ENCODE data around the gene SLC34A1.

SLC34A1 gene

DNA sequence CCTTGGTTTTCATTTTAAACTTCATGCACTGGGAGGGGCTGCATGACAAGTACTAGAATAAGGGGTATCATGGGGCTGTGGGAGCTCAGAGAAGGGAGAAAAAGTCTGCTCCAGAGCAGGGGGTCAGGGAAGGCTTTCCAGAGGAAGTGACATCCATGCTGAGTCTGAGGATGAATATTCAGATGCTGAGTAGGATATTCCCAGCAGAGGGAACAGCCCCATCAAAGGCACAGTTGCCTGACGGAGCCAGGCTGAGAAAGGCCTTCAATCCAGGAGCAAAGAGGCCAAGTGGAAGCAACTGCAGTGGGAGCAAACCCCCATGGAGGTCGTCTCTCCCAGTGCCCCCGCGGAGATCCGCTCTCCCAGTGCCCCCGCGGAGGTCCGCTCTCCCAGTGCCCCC lies 11.8 kb downstream of the SLC34A1 start:
- Histone ChIP-seq H2AFZ (ENCODE audit: low read length) (no peak overlapping the region), H3K27ac (replicated peaks; ENCODE audit: low read length) (no peak overlapping the region), H3K4ac (ENCODE audit: low read length) (no peak overlapping the region), H2BK120ac (ENCODE audit: low read depth, low read length) (no peak overlapping the region), H3K9ac (ENCODE audit: low read depth, low read length, poor library complexity) (no peak overlapping the region), H3K23ac (ENCODE audit: low read depth, low read length, poor library complexity) (no peak overlapping the region), H3K27me3 (ENCODE audit: control insufficient read depth in 3 of 3, insufficient read depth in 3 of 3, low read depth in 1 of 3, low read length in 3 of 3) (peaks cover 0 to 38% (median 0%) of the 10 kb centered on the region in 3 experiments), H4K8ac (ENCODE audit: low read depth, low read length) (no peak overlapping the region), H3K18ac (ENCODE audit: low read length) (no peak overlapping the region), H3K4me2 (ENCODE audit: insufficient read depth, low read length, poor library complexity, severe bottlenecking) (no peak overlapping the region), H2AK5ac (ENCODE audit: low read depth, low read length) (no peak overlapping the region), H3K4me3 (ENCODE audit: low read length in 2 of 2) (no peak overlapping the region), H2BK12ac (ENCODE audit: low read length) (no peak overlapping the region), H3K4me1 (ENCODE audit: control insufficient read depth in 2 of 2, insufficient read depth in 1 of 2, low read depth in 1 of 2, low read length in 2 of 2) (no peaks in the 10 kb centered on the region), H3K79me1 (ENCODE audit: low read depth, low read length) (peaks cover 4% of the 10 kb centered on the region), H4K91ac (ENCODE audit: low read depth, low read length, poor library complexity) (no peak overlapping the region), H2BK15ac (ENCODE audit: low read length) (no peak overlapping the region), H3K14ac (ENCODE audit: low read length) (no peak overlapping the region), H3K9me3 (replicated peaks in 1 of 2; ENCODE audit: control insufficient read depth in 2 of 2, insufficient read depth in 1 of 2, low read depth in 1 of 2, low read length in 2 of 2) (no peaks in the 10 kb centered on the region), H3K36me3 (replicated peaks in 1 of 2; ENCODE audit: control insufficient read depth in 2 of 2, insufficient read depth in 2 of 2, low read length in 2 of 2) (no peaks in the 10 kb centered on the region), H2BK5ac (ENCODE audit: low read length) (no peak overlapping the region)
- DNase-seq (ENCODE audit: low spot score): no peak
- no CpG with 5 or more reads among the region's 8 CpGs for WGBS, 2 donors (ENCODE audit: extremely low coverage in 2 of 2, insufficient read length in 2 of 2, insufficient replicate concordance in 1 of 2)

GRCh38 chr5:177396807-177397206 lies 12.6 kb downstream of the SLC34A1 start:
- Histone ChIP-seq H3K27ac (replicated peaks; ENCODE audit: low read length) (no peak overlapping the region), H3K4me2 (ENCODE audit: insufficient read depth, low read length, poor library complexity, severe bottlenecking) (no peak overlapping the region), H4K8ac (ENCODE audit: low read depth, low read length) (no peak overlapping the region), H4K91ac (ENCODE audit: low read depth, low read length, poor library complexity) (no peak overlapping the region), H2BK12ac (ENCODE audit: low read length) (no peak overlapping the region), H3K14ac (ENCODE audit: low read length) (no peak overlapping the region), H2AK5ac (ENCODE audit: low read depth, low read length) (peak overlapping the region; percentile 72), H2BK5ac (ENCODE audit: low read length) (no peak overlapping the region), H3K4me1 (ENCODE audit: control insufficient read depth in 2 of 2, insufficient read depth in 1 of 2, low read depth in 1 of 2, low read length in 2 of 2) (no peaks in the 10 kb centered on the region), H3K79me1 (ENCODE audit: low read depth, low read length) (peaks cover 4% of the 10 kb centered on the region), H2AFZ (ENCODE audit: low read length) (no peak overlapping the region), H3K23ac (ENCODE audit: low read depth, low read length, poor library complexity) (peak overlapping the region; percentile 90), H3K36me3 (replicated peaks in 1 of 2; ENCODE audit: control insufficient read depth in 2 of 2, insufficient read depth in 2 of 2, low read length in 2 of 2) (no peaks in the 10 kb centered on the region), H3K9ac (ENCODE audit: low read depth, low read length, poor library complexity) (peak overlapping the region; percentile 74), H3K9me3 (replicated peaks in 1 of 2; ENCODE audit: control insufficient read depth in 2 of 2, insufficient read depth in 1 of 2, low read depth in 1 of 2, low read length in 2 of 2) (no peaks in the 10 kb centered on the region), H3K18ac (ENCODE audit: low read length) (peak overlapping the region; percentile 35), H3K4me3 (ENCODE audit: low read length in 2 of 2) (no peak overlapping the region), H2BK120ac (ENCODE audit: low read depth, low read length) (no peak overlapping the region), H3K27me3 (ENCODE audit: control insufficient read depth in 3 of 3, insufficient read depth in 3 of 3, low read depth in 1 of 3, low read length in 3 of 3) (peaks cover 0 to 45% (median 3%) of the 10 kb centered on the region in 3 experiments), H3K4ac (ENCODE audit: low read length) (no peak overlapping the region), H2BK15ac (ENCODE audit: low read length) (peak overlapping the region; percentile 70)
- WGBS, 2 donors (ENCODE audit: extremely low coverage in 2 of 2, insufficient read length in 2 of 2, insufficient replicate concordance in 1 of 2): no CpG with 5 or more reads among the region's 10 CpGs
- DNase-seq (ENCODE audit: low spot score): no peak

DNA sequence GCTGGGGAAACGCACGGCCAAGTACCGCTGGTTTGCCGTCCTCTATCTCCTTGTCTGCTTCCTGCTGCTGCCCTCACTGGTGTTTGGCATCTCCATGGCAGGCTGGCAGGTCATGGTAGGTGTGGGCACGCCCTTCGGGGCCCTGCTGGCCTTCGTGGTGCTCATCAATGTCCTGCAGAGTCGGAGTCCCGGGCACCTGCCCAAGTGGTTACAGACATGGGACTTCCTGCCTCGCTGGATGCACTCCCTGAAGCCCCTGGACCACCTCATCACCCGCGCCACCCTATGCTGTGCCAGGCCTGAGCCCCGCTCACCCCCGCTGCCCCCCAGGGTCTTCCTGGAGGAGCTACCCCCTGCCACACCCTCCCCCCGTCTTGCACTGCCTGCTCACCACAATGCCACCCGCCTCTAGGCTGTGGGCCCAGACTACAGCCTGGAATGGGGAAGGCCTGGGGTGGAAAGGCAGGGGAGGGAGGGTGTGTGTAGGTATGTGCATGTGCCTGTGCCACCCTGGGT lies 13.7 kb downstream of the SLC34A1 start:
- peak overlapping the region; percentile 80 for H2BK15ac ChIP-seq (ENCODE audit: low read length)
- H3K14ac ChIP-seq (ENCODE audit: low read length): peak overlapping the region; percentile 92
- no peak for DNase-seq (ENCODE audit: low spot score)
- H3K4ac ChIP-seq (ENCODE audit: low read length): peak overlapping the region; percentile 39
- H3K18ac ChIP-seq (ENCODE audit: low read length): peak overlapping the region; percentile 19
- H4K91ac ChIP-seq (ENCODE audit: low read depth, low read length, poor library complexity): peak overlapping the region; percentile 62
- no peak overlapping the region for H2BK5ac ChIP-seq (ENCODE audit: low read length)
- no peak overlapping the region for H3K4me3 ChIP-seq (ENCODE audit: low read length in 2 of 2)
- H3K23ac ChIP-seq (ENCODE audit: low read depth, low read length, poor library complexity): peak overlapping the region; percentile 69
- H3K27ac ChIP-seq (replicated peaks; ENCODE audit: low read length): no peak overlapping the region
- H2BK12ac ChIP-seq (ENCODE audit: low read length): no peak overlapping the region
- no peak overlapping the region for H2AFZ ChIP-seq (ENCODE audit: low read length)
- H3K9me3 ChIP-seq (replicated peaks in 1 of 2; ENCODE audit: control insufficient read depth in 2 of 2, insufficient read depth in 1 of 2, low read depth in 1 of 2, low read length in 2 of 2): no peaks in the 10 kb centered on the region
- H3K4me1 ChIP-seq (ENCODE audit: control insufficient read depth in 2 of 2, insufficient read depth in 1 of 2, low read depth in 1 of 2, low read length in 2 of 2): peaks cover 6 to 10% of the 10 kb centered on the region in 2 donors
- no peaks in the 10 kb centered on the region for H3K36me3 ChIP-seq (replicated peaks in 1 of 2; ENCODE audit: control insufficient read depth in 2 of 2, insufficient read depth in 2 of 2, low read length in 2 of 2)
- peak overlapping the region; percentile 80 for H2AK5ac ChIP-seq (ENCODE audit: low read depth, low read length)
- peak overlapping the region; percentile 25 for H4K8ac ChIP-seq (ENCODE audit: low read depth, low read length)
- no peak overlapping the region for H2BK120ac ChIP-seq (ENCODE audit: low read depth, low read length)
- peaks cover 4% of the 10 kb centered on the region for H3K79me1 ChIP-seq (ENCODE audit: low read depth, low read length)
- no peak overlapping the region for H3K4me2 ChIP-seq (ENCODE audit: insufficient read depth, low read length, poor library complexity, severe bottlenecking)
- no CpG with 5 or more reads among the region's 16 CpGs for WGBS, 2 donors (ENCODE audit: extremely low coverage in 2 of 2, insufficient read length in 2 of 2, insufficient replicate concordance in 1 of 2)
- H3K9ac ChIP-seq (ENCODE audit: low read depth, low read length, poor library complexity): no peak overlapping the region
- H3K27me3 ChIP-seq (ENCODE audit: control insufficient read depth in 3 of 3, insufficient read depth in 3 of 3, low read depth in 1 of 3, low read length in 3 of 3): peaks cover 2 to 54% (median 13%) of the 10 kb centered on the region in 3 experiments

DNA sequence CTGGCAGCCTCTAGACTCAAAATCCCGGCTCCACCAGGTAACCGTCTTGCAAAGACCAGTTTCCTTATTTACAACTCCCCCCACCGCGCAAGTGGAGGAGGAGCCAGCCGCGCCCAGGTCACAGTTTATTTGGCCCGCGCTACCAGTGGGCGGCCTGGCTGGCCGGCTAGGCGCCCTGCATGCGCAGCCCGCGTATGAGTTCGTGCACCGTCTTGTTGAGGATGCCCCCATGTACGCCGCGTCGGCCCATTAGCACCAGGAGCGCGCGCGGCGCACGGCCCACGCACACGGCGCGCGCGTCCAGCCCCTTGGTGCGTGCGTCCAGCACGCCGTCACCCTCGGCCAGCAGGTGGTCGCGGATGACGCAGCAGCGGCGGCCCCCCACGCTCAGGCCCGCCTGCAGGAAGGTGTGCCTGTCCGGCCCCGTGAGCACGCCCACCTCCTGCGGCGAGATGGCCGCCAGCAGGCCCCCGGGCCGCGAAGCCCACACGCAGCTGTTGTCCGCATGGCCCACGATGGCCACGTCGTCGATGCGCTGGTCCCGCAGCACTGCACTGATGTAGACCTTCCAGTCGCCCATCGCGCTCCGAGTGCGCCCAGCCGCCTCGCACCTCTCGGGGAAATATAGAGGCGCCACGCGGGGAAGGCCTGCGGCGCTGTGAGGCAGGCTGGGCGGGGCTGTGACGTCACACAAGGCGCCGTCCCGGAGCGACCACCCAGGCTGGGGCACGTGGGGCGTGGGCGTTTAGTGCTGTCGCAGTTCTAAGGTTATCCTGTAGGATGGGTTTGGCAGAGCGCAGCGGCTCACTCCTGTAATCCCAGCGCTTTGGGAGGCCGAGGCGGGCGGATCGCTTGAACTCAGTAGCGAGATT lies 16.0 kb downstream of the SLC34A1 start, which contains the start of gene PFN3:
PFN3 (minus strand) TSS at position 665 of the 872 bp plus-strand sequence; CDS start at position 580, 85 bp downstream.
- H3K9me3 ChIP-seq (replicated peaks in 1 of 2; ENCODE audit: control insufficient read depth in 2 of 2, insufficient read depth in 1 of 2, low read depth in 1 of 2, low read length in 2 of 2): no peaks in the 10 kb centered on the region
- peak within 1 kb of the TSS; percentile 75 for H2AK5ac ChIP-seq (ENCODE audit: low read depth, low read length)
- no peak within 1 kb of the TSS for H3K4me3 ChIP-seq (ENCODE audit: low read length in 2 of 2)
- no peak within 1 kb of the TSS for H3K9ac ChIP-seq (ENCODE audit: low read depth, low read length, poor library complexity)
- no peak within 1 kb of the TSS for H2AFZ ChIP-seq (ENCODE audit: low read length)
- no peak for DNase-seq (ENCODE audit: low spot score)
- no peak within 1 kb of the TSS for H3K27ac ChIP-seq (replicated peaks; ENCODE audit: low read length)
- H4K8ac ChIP-seq (ENCODE audit: low read depth, low read length): no peak within 1 kb of the TSS
- H3K36me3 ChIP-seq (replicated peaks in 1 of 2; ENCODE audit: control insufficient read depth in 2 of 2, insufficient read depth in 2 of 2, low read length in 2 of 2): no peaks in the 10 kb centered on the region
- peak within 1 kb of the TSS; percentile 58 for H2BK15ac ChIP-seq (ENCODE audit: low read length)
- H3K27me3 ChIP-seq (ENCODE audit: control insufficient read depth in 3 of 3, insufficient read depth in 3 of 3, low read depth in 1 of 3, low read length in 3 of 3): peaks cover 16 to 66% (median 36%) of the 10 kb centered on the region in 3 experiments
- H3K23ac ChIP-seq (ENCODE audit: low read depth, low read length, poor library complexity): peak within 1 kb of the TSS; percentile 89
- H3K4ac ChIP-seq (ENCODE audit: low read length): no peak within 1 kb of the TSS
- peaks cover 16 to 21% of the 10 kb centered on the region in 2 donors for H3K4me1 ChIP-seq (ENCODE audit: control insufficient read depth in 2 of 2, insufficient read depth in 1 of 2, low read depth in 1 of 2, low read length in 2 of 2)
- H2BK120ac ChIP-seq (ENCODE audit: low read depth, low read length): no peak within 1 kb of the TSS
- peak within 1 kb of the TSS; percentile 56 for H3K14ac ChIP-seq (ENCODE audit: low read length)
- H2BK12ac ChIP-seq (ENCODE audit: low read length): peak within 1 kb of the TSS; percentile 94
- H3K18ac ChIP-seq (ENCODE audit: low read length): peak within 1 kb of the TSS; percentile 80
- H3K79me1 ChIP-seq (ENCODE audit: low read depth, low read length): peaks cover 4% of the 10 kb centered on the region
- no peak within 1 kb of the TSS for H4K91ac ChIP-seq (ENCODE audit: low read depth, low read length, poor library complexity)
- no peak within 1 kb of the TSS for H2BK5ac ChIP-seq (ENCODE audit: low read length)
- H3K4me2 ChIP-seq (ENCODE audit: insufficient read depth, low read length, poor library complexity, severe bottlenecking): no peak within 1 kb of the TSS
- WGBS, 2 donors (ENCODE audit: extremely low coverage in 2 of 2, insufficient read length in 2 of 2, insufficient replicate concordance in 1 of 2): no CpG with 5 or more reads among the region's 92 CpGs

All from neuronal stem cell (in vitro differentiated cells).